Choroid plexus epithelial cell (primary cell): ENCODE measurements around the gene FAM83G.
"Not testable (repeated sequence)": the region's sequence is repeated elsewhere in the genome, so short reads cannot be mapped to it uniquely, and the experiment has no call there.

ENCODE experiments used
- DNase-seq: peaks from one replicate; pipeline ENCODE4 v3.0.0-alpha.2; 2010; ENCODE audit warnings: low read depth
- H3K4me3 ChIP-seq: 2 replicates; pipeline ENCODE4 v1.5.1; 2011; ENCODE audit warnings: low read depth, mild to moderate bottlenecking, control low read depth, low read length, moderate library complexity
- TF ChIP-seq, protein P1 (sequence below): conservative IDR thresholded peaks from 2 replicates; pipeline ENCODE4 v1.5.1; 2011; ENCODE audit warnings: low read depth, mild to moderate bottlenecking, control low read depth, inconsistent platforms, low read length, moderate library complexity

Gene FAM83G, protein sequence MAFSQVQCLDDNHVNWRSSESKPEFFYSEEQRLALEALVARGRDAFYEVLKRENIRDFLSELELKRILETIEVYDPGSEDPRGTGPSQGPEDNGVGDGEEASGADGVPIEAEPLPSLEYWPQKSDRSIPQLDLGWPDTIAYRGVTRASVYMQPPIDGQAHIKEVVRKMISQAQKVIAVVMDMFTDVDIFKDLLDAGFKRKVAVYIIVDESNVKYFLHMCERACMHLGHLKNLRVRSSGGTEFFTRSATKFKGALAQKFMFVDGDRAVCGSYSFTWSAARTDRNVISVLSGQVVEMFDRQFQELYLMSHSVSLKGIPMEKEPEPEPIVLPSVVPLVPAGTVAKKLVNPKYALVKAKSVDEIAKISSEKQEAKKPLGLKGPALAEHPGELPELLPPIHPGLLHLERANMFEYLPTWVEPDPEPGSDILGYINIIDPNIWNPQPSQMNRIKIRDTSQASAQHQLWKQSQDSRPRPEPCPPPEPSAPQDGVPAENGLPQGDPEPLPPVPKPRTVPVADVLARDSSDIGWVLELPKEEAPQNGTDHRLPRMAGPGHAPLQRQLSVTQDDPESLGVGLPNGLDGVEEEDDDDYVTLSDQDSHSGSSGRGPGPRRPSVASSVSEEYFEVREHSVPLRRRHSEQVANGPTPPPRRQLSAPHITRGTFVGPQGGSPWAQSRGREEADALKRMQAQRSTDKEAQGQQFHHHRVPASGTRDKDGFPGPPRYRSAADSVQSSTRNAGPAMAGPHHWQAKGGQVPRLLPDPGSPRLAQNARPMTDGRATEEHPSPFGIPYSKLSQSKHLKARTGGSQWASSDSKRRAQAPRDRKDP

DNA sequence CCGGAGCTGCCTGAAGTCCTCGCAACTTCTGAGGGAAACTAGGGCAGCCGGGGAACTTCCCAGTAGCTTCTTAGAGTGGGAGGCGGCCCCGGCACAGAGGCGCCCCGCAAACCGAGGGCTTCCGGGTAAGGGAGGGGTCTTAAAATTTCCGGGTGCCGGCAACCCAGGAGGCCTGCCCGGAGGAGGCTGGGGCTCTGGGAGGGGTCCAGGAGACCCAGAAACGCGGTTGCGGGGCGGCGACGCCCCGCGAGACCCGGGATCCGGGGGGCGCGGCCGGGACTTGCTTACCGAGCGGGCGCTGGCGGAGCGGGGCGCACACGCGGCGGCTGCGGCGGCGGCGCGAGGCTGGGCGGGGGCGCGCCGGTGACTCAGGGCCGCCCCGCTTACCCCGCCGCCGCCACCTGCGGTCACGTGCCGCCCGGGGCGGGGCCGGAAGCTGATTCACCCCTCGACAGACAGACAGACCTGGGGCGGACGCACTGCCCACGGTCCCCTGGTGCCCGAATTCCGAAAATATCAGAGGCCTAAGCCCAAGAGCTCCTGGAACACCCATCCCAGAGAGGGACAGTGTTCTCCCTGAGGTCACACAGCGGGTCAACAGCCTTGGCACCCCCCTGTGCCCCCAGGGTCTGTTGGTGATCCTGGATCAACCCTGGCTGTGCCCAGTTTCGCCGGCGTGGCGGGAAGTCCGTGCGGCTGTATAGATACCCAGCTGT, at the start of gene FAM83G:
Gene FAM83G (minus strand): TSS at position 344 of the 716 bp plus-strand sequence. CDS start 723 bp downstream, outside the sequence.
- H3K4me3 ChIP-seq = peak within 1 kb of the TSS; percentile 67
- peak; percentile 54 for DNase-seq
- TF ChIP-seq, protein P1, sequence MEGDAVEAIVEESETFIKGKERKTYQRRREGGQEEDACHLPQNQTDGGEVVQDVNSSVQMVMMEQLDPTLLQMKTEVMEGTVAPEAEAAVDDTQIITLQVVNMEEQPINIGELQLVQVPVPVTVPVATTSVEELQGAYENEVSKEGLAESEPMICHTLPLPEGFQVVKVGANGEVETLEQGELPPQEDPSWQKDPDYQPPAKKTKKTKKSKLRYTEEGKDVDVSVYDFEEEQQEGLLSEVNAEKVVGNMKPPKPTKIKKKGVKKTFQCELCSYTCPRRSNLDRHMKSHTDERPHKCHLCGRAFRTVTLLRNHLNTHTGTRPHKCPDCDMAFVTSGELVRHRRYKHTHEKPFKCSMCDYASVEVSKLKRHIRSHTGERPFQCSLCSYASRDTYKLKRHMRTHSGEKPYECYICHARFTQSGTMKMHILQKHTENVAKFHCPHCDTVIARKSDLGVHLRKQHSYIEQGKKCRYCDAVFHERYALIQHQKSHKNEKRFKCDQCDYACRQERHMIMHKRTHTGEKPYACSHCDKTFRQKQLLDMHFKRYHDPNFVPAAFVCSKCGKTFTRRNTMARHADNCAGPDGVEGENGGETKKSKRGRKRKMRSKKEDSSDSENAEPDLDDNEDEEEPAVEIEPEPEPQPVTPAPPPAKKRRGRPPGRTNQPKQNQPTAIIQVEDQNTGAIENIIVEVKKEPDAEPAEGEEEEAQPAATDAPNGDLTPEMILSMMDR = no peak

DNA sequence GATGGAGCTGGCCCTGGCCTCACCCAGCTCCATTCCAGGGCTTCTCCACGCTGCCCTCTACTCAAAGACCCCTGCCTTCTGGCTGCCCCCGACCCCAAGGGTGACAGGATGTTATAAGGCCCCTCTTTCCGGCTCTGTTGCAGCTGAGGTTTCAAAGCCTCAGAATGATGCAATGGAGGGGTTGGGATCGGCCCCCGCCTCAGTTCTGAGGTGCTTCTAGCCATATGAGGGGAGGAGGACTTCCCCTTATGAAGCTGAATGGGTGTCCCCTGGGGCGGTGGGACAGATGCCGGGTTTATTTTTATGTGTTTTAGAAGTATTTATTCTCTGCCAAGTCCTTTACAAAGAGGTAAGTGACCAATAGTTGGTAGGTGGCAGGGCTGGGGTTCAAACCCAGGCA, 44.3 kb upstream of the FAM83G start:
- DNase-seq, H3K4me3 ChIP-seq: not testable (repeated sequence)

DNA sequence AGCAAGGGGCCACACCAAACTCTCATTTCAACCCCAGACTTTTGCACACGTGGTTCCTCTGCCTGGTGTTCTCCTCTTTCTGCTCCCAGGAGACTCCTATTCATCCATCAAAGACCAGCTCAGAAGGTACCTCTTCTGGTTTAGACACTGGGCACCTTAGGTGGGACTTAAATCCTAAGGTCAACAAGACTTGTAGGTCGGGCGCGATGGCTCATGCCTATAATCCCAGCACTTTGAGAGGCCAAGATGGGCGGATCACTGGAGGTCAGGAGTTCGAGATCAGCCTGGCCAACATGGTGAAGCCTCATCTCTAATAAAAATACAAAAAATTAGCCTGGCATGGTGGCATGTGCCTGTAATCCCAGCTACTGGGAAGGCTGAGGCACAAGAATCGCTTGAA, 42.9 kb upstream of the FAM83G start:
- H3K4me3 ChIP-seq, DNase-seq: not testable (repeated sequence)

DNA sequence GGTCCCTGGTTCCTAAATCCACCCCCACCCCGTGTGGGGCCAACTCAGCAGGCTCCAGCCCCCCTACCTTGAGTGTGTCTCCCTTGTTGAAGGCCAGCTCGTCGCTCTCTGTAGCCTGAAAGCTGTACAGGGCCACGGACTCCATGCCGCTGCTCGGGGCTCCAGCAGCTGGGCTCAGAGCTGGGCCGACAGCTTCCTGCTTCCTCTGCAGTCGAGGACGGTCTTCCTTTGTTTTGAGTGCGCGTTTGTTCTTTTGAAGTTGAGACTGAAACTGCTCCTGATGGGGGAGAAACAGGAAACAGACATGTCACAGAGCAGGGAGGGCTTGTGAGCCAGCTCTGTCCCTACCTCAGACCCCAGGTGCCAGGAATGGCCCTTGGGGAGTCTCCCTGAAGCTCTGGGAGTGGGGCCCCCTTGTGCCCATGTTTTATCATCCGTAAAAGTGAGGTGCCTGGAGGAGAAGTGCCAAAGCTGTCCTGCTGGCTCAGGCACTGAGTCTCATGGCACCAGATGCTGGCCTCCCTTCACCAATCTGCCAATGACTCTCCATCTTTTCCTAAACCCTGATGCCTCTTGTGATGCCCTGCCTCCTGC, 42.3 kb upstream of the FAM83G start, which contains the start of gene GRAP:
Gene GRAP (minus strand): TSS at position 176 of the 594 bp plus-strand sequence. CDS start 31 bp downstream, at position 145.
- not testable (repeated sequence) for DNase-seq, H3K4me3 ChIP-seq

DNA sequence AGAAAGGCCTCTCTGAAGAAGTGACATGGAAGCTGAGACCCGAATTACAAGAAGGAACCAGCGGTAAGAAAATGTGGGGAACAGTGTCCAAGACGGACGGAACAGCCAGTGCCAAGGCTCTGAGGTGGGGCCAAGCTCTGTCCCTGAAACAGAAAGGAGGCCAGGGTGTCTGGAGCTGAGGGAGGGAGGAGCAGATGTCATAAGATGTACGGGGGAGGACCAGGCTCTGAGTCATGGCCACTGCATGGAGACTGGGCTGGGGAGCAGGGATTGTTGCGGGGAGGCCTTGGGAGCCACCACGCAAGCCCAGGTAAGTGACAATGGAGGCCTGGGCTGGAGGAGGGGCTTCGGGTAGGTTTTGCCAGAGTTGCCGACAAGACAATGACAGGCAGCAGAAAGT, 40.1 kb upstream of the FAM83G start:
- H3K4me3 ChIP-seq, DNase-seq: not testable (repeated sequence)

DNA sequence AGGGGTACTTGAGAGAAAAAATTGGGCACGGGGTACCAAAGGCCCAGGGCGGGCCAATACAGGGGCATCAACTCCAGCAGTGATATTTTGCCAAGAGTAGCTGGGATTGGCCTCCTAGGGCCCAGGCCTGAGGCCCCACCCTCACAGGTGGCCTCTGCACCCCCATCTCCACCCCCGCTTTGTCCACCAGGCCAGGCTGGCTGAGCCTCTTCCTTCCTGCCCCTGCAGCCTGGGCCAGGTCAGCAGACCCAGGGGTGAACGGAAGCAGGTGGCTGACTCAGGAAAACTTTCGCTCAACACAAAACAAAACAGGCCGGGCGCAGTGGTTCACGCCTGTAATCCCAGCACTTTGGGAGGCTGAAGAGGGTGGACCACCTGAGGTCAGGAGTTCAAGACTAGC, 38.5 kb upstream of the FAM83G start:
- H3K4me3 ChIP-seq, DNase-seq: not testable (repeated sequence)

DNA sequence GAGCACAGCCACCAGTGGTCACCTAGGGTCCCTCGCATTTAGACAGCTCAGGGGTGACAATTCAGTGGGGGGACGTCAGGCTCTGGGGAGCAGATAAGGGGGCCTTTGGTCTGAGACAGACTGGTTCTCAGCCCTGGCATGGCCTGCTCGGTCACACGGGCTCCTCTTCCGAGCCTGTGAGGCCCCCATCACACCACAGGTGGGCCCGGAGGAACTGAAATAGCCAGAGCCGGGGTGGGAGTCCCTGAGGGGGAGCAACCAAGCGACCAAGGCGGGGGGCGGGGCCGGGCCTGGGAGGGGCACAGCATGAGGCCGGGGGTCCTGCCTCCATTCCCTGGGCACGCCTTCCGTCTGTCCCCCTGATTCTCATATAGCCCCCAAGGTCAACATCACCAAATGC, 37.8 kb upstream of the FAM83G start:
- not testable (repeated sequence) for H3K4me3 ChIP-seq, DNase-seq

DNA sequence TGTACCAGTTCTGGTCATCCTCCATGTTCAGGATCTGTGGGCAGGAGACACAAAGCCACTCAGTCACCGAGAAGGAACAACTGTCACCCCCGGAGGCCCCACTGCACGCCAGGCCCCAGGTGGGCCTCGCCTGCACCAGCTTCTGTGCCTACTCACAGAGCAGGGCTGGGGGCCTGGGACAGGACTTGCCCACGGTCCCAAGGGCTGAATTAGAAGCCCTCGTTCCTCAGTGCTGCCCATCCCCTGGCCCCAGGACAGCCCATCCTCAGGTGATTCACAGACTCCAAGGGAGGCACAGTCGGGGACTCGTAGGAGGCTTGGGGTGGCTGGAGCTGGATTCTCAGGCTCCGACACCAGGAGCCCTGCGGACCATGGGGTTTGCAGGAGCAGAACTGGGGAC, 37.3 kb upstream of the FAM83G start:
- DNase-seq, H3K4me3 ChIP-seq: not testable (repeated sequence)

DNA sequence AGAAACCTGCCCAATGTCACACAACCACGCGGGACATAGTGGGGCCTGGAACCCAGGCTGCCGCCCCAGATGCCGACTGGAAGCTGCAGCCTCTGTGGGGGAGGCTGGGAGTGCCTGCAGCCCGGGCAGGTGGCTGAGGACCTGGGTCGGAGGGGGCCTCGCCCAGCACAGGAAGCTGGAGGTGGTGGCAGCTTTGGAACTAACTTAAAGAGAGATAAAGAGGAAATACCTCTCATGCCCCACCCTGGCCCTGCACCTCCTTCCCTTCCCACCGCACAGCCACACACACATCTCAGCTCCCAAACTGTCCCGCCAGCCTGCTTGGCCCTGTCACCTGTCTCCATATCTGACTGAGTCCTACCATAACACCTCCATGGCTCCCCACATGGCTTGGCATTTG, 35.8 kb upstream of the FAM83G start:
- H3K4me3 ChIP-seq, DNase-seq: not testable (repeated sequence)

DNA sequence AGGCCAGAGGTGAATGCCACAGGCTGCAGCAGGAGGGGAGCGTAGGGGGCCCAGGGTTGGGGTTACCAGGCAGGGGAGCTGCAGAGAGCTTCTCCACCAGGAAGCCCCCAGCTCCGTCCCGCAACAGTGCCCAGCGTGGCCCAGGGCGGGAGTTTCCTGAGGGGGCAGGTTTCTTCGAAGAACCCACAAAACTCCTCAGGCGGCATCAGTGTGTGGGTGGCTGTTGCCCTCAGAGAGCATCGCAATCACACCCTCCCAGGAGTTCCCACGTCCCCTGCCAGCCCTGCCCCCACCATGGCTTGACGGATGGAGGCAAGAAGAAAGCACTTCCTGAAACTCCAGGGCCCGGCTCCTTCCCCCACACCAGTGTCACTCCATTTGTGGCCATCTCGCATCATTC, 34.2 kb upstream of the FAM83G start:
- DNase-seq, H3K4me3 ChIP-seq: not testable (repeated sequence)

DNA sequence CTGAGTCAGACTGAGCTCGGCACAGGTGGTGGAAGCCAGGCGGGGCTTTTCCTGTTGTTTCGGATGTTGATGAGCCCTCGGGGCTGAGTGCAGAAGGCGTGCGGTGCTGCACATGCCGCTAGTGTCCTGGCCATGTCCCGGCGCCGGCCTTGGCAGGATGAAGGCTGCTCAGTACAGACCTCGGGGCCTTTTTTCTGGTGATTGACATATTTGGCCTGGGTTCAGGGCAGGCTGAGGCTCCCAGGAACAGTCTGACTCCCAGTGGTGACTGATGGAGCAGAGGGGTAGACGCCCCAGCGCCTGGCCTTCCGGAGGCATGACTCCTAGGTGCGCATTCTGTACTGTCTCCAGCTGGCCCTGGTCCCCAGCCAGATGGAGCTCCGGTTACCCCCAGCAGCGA, 33.4 kb upstream of the FAM83G start:
- DNase-seq, H3K4me3 ChIP-seq: not testable (repeated sequence)

DNA sequence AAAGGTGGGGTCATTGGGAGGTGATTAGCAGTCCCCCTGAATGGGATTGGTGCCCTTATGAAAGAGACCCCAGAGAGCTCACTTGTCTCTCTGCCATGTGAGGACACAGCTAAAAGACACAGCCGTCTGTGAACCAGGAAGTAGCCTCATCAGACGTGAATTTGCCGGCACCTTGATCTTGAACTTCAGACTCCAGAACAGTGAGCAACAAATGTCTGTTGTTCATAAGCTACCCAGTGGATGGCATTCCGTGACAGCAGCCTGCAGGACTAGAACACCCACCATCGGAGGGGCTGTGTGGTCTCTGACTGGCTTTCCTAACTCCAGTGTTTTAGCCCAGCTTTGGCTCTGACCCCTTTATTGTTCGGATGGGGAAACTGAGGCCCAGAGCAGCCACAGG, 33.0 kb upstream of the FAM83G start:
- H3K4me3 ChIP-seq, DNase-seq: not testable (repeated sequence)

DNA sequence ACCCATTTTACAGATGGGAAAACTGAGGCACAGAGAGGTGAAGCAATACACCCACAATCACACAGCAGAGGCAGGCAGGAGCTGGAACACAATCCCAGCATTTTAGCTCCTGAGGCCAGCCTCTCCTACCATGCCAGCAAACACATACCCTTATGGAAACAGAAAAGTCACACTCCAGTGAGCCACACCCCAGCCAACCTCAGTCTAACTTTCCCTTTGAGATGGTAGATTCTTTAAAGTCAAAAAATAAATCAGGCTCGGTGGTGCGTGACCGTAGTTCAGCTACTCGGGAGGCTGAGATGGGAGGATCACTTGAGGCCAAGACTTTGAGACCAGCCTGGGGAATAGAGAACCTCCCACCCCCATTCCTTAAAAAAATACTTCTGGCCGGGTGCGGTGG, 31.6 kb upstream of the FAM83G start:
- DNase-seq = not testable (repeated sequence)

DNA sequence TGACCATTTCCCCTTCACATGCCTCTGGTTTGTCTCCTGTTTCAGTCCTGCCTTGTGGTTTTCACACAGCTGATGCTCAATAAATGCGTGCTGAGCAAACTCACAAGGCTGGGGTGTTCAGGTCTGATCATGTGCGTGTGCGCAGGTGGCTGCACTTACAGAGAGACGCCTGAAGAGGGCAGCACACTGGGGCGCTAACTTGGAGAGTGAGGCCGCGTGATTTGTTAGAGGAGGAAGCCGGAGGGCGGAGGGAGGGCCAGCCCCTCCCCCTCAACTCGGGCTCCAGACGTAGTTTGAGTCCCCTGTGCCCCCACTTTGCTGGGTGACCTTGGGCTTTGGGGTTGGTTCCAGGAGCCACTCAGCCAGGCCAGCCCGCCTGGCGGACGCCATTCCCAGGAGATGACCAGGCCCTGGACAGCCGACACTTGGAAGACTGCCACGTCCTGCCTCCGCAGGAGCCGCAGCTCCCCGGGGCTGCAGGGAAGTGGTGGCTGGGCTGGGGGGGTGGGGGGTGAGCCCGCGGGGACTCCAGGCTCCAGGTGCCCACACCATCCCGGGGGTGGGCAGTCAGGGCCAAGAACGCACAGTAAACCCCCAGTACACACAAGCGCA, 27.9 kb upstream of the FAM83G start:
- not testable (repeated sequence) for DNase-seq

More for the DNA sequence above, 31.6 kb upstream of the FAM83G start:
- not testable (repeated sequence) for H3K4me3 ChIP-seq

More for the DNA sequence above, 27.9 kb upstream of the FAM83G start:
- not testable (repeated sequence) for H3K4me3 ChIP-seq
